ENCODE data around the gene L1CAM.
"Not testable (repeated sequence)": the region's sequence is repeated elsewhere in the genome, so short reads cannot be mapped to it uniquely, and the experiment has no call there.

L1CAM gene

GRCh38 chrX:153825042-153825441 is 60.9 kb downstream of the L1CAM start:
- DNase-seq = no peak

- no peak for DNase-seq
Measured at GRCh38 chrX:153824348-153824747, 61.6 kb downstream of the L1CAM start.

- no peak for DNase-seq
Measured at GRCh38 chrX:153821066-153821465, 64.9 kb downstream of the L1CAM start.

DNA sequence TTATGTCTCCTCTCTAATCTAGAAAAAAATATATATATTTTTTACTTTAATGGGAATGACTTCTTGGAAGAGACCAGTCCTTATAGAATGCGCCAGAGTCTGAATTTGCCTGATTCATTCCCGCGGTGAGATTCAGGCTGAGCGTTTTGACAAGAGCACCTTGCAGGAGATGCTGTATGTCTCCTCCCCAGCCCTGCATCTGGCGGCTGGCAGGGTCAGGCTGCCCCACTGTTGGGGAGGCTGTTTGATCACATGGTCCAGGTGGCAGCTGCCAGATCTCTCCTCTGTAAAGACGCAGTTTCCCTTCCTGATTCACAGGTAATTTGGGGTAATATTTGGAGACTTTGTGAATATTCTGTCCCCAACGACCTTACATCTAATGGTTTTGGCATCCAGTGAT is 65.4 kb downstream of the L1CAM start:
- peak; percentile 74 for DNase-seq

DNA sequence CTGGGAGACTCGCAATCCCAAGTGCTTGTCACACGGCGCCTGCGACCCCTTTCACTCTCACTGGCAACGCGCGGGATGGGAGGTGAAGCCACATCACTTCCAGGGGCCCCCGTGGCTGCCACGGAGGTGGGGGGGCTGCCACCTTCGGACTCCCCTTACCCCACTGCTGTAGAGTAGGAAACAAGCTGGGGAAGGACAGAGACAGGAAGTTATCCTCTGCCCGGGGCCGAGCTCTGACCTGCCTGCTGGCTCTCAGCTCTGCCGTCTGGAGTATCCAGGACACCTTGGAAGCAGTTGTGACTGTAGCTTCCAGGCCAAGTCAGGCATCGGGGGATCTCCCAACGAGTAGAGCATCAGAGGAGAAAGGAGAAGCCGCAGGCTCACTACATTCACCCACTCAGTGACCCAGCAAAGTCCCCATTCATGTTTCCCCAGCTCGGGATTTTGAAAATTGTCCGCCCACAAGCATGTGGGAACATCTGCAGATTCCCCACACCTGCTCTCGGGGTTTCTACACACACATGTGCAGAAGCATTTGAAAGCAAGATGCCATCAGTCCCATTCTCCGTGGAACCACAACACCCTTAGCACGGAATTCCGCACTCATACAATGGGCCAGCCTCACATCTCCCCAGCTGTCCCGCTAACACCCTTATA is 66.5 kb downstream of the L1CAM start:
- DNase-seq = no peak

DNA sequence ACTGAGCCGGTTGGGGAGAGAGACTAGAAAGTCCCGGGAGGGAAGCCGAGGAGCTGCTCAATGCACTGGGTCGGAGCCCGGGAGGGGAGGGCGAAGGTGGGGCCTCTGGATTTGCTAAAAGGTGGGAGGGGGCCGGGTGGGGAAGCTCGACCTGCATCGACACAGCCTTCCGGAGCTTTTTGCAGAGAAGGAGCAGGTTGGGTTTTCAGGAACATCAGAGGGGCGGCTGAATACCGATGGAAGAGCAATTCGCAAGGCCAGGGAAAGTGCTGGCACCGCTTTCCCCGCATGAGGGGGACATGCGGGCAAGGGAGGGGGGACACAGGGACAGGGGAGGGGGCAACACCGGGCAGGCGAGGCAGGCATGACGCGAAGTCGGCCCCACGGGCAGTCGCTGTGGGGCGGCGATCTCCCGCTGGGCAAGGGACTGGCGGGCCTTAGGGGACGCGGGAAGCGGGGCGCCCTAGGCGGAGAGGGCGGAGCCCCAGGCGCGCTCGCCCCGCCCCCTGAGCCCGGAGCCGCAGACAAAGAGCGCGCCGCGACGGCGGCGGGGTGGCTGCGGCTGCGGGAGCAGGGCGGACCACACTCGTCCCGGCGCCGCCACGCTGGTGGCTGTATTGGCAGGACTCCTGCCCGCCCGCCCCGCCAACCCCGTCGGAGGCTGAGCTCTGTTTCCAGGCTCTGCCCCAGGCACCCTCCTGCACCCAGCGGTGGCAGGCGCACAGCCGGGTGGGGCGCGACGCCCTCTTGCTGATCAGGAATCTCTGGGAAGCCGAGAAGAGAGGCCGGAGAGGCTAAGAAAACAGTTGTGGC is 67.2 kb downstream of the L1CAM start:
- DNase-seq = peak; percentile 54

- not testable (repeated sequence) for DNase-seq
Measured at GRCh38 chrX:153818064-153818463, 67.9 kb downstream of the L1CAM start.

- no peak for DNase-seq
Measured at GRCh38 chrX:153816831-153817690, 68.9 kb downstream of the L1CAM start.

DNA sequence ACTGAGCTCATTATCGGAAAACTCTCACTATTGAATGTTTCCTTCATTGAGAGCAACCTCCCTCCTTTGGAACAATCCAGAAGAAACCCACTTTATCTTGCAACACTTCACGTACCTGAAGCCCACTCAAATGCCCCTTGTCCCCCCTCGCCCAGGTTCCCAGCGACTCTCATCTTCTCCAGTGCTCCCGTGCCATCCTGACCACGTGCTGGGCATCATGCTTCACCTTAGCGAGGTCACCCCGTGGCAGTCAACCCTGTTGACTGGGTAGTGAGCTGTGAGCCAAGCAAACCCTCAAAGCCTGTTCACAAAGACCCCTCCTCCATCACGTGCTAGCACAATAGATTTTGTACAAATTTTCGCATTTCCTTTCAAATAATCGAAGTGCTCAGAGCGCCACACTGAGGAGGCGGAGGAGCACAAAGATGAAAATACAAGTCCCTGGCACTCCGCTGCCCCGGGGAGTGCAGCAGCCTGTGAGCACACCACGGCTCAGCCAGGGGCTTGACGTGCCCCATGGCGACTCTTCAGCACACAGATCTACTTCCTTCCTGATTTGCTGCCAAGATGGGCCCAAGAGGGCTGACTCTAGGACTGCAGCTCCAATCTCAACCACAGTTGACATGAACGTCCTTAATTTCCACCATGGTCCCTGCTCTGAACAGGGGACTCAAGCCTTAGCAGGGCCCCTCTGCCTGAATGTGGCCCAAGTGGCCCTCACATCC is 71.2 kb downstream of the L1CAM start:
- DNase-seq = no peak

DNA sequence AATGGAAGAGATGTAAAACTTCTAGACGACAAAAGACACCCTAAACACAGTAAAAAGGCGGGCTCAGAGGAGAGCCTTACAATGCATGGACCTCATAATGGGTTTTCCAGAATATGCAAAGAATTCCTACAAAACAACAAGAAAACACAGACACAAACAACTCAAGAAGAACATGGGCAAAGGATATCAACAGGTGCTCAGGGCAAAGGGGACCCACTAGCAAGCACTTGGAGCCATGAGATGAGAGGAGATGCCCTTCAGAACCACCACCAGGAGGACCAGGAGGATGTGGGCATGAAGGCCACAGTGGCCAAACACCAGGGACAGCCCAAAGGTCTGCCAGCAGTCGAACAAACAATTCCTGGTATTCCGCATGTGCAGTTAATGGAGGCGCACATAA is 72.8 kb downstream of the L1CAM start:
- DNase-seq = no peak

DNA sequence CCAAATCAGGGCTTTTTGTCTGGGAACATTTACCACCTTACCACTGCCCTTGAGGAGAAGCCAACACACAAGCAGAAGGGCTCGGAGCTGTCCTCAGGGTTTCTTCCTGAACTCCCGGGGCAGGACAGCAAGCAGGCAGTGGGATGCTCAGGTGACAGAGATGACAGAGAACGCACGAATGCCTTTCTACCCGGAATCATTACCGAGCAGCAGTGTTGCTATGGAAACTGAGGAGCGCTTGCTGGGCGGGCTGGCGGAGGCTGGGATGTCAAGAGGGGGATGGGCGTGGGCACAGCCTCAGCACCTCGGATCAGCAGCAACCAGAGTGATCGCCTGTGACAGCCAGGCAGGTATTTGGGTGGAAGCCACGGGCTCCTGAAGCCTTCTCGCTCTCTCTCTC is 73.8 kb downstream of the L1CAM start:
- no peak for DNase-seq
